Skeletal muscle cell (primary cell): Measurements from ENCODE around the gene TSC22D1.
"Not testable (repeated sequence)": the region's sequence is repeated elsewhere in the genome, so short reads cannot be mapped to it uniquely, and the experiment has no call there.

Experiments
- DNase-seq: peaks from one replicate; pipeline ENCODE4 v3.0.0-alpha.2; 2010; ENCODE audit warnings: low read depth
- H3K4me3 ChIP-seq: 2 replicates; pipeline ENCODE4 v1.5.1; 2011; ENCODE audit warnings: low read depth, mild to moderate bottlenecking, control low read depth, low read length, moderate library complexity

TSC22D1 gene

DNA sequence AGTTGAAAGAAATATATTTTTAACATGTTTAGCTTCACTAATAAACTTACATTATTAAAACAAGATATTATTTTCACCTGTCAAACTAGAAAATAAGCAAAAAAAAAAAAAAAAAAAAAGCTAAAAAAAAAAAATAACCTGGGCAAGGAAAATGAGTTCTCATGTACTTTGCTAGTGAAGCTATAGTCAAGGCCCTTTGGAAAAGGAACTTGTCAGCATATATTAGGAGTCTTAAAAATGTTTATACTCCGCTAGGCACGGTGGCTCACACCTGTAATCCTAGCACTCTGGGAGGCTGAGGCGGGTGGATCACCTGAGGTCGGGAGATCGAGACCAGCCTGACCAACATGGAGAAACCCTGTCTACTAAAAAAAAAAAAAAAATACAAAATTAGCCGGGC, 66.3 kb downstream of the TSC22D1 start:
- not testable (repeated sequence) for DNase-seq, H3K4me3 ChIP-seq

DNA sequence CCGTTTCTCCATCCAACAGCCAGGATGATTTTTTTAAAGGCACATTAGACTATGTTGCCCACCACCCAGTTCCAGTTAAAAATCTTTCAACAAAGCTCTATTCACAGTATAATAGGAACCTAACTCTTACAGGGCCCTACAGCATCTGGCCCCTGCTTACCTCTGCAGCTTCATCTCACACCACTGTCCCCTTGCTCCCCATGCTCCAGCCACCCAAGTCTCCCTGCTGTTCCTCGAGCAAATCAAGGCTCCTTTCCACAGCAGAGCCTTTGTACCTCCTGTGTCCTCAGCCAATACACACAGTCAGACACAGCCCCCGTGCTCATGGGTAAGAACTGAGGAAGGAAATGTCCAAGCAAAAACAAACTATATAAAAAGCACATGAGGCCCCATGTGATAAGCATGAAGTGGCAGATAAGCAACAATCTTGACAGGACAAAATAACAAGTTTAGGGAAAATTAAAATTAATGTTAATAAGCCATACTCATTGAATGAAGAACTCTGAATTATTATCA, 67.5 kb downstream of the TSC22D1 start:
- no peak for DNase-seq
- no peak overlapping the region for H3K4me3 ChIP-seq

DNA sequence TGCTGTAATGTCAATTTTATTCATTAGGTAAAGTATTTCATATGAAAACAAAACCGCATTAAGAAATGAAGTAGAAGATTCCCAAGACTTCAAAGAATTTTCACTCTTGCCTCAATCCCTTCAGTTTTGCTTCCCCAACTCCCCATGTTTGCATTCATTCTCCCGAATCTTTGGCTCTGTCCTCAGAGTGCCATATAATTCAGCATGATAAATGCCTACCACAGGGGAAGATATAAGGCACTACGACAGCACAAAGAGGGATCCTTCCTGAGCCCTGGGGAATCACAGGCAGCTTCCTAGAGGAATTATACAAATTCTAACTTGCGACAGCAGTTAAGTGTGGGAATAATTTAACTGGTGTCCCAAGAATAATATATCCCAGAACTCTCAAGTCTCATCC, 68.5 kb downstream of the TSC22D1 start:
- no peak overlapping the region for H3K4me3 ChIP-seq
- no peak for DNase-seq

DNA sequence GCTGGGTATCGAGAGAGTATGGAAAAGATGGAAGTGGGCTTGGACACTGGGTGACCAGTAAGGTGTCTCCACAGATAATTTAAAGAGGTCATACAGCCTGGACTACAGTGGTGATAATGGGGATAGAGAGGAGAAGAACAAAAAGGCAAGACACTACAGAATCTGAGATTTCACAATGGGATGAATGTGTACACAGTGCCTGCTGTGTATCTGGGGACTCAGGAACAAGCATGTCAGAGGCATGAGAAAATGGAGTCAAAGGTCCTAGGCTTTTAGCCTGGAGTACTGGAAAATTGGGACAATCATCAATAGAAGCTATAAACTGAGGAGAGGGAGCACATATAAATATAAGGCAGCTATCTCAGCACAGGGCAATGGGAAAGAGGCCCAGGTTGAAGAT, 69.4 kb downstream of the TSC22D1 start:
- DNase-seq = no peak
- no peak overlapping the region for H3K4me3 ChIP-seq

DNA sequence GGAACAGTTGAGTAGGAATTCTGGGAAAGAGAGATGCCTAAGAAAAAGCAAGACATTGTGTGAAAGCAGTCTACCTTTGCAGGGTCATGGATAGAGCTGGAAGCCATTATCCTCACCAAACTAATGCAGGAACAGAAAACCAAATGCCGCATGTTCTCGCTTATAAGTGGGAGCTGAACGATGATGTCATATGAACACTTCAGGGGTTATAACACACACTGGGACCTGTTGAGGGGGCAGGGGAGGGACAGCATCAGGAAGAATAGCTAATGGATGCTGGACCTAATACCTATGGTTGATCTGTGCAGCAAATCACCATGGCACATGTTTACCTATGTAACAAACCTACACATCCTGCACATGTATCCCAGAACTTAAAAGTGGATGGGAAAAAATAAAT, 69.9 kb downstream of the TSC22D1 start:
- no peak overlapping the region for H3K4me3 ChIP-seq
- DNase-seq = no peak

DNA sequence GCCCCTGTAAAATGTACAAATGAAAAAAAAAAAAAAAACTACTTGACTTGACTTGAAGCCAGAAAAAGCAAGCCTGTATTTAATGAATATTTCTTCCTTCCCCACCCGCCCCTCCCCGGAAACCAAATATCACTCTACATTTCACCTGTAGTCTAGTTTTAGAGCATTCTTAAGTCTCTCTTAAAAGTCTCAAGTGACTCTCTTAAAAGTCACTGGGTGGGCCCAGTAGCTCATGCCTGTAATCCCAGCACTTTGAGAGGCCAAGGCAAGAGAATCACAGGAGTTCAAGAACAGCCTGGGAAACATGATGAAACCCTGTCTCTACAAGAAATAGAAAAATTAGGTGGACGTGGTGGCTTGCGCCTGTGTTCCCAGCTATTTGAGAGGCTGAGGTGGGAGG, 72.0 kb downstream of the TSC22D1 start:
- no peak for DNase-seq
- H3K4me3 ChIP-seq = no peak overlapping the region

DNA sequence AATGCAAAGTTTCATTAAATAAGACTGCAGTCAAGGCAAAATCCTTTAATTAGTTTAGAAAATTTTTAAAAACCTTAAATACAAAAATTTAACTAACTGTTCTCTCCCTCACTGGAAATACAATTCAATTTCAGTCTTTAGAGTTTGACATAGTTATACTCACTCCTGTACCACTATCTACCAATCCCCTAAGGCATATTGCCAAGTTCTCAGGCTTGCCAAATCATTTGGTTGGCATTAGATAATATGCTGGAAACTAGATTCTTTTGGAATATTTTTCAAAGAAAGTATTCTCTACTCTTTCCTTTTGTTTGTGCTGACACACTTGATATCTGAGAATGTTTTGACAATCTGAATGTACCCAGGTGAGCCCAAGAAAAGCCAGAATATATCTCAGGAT, 77.2 kb downstream of the TSC22D1 start:
- no peak for DNase-seq
- H3K4me3 ChIP-seq = no peak overlapping the region

DNA sequence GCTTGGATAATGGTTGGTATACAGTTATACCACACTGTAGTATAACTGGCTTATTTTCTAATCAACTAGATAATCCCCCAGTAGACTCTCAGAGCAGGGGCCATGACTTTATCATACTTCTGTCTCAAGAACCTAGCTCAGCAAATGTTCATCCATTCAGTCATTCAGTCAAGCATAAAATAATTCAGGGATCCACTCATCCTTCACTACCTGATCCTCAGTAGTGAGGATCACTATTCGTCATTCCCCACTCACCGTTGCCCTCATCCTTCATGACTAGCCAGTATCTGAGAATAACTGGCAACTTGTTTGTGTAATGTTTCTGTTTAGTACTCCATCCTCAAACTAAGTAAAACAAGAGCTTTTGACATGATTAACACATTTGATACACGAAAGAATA, 77.6 kb downstream of the TSC22D1 start:
- DNase-seq = no peak
- H3K4me3 ChIP-seq = no peak overlapping the region

DNA sequence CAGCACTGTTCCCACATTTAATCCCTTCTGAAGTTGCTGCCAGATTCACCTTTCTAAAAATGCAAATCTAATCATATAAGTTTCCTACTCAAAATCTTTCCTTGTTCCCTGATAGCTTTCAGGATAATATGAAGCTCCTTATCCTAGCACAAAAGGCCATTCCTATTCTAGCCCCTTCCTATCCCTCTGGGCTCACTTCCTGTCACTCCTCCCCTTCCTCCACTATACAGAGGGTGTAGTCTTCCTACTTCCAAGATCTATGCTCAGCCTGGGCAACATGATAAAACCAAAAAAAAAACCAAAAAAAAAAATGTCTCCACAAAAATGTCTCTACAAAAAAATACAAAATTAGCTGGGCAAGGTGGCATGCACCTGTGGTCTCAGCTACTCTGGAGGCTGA, 78.3 kb downstream of the TSC22D1 start:
- DNase-seq = no peak
- no peak overlapping the region for H3K4me3 ChIP-seq

DNA sequence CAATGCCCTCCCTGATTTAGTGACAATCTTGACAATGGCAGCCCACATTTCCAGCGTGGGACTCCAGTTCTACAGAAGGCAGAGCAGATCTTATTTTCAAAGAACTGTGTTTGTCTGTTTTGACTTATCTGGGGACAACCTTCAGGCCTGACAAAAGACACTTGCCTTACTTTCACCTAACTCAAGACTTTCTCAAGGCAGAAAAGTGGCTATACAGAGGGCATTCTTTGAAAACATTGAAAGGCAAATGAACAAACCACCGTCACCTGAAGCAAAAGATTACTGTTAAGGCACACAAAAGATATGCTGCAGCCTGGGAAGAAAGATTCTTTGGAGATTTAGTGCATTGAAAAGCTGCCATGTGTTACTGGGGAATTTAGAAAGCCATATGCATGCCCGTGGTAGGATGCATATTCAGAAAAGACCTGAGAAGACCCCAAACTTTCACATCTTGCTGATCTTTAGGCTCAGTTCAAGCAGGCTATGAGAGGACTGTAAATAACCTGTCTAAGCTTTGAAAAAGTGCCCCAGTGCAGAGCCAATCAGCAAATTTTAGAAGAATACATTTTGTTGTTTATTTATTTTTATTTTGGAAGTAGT, 82.8 kb downstream of the TSC22D1 start:
- no peak overlapping the region for H3K4me3 ChIP-seq
- no peak for DNase-seq

DNA sequence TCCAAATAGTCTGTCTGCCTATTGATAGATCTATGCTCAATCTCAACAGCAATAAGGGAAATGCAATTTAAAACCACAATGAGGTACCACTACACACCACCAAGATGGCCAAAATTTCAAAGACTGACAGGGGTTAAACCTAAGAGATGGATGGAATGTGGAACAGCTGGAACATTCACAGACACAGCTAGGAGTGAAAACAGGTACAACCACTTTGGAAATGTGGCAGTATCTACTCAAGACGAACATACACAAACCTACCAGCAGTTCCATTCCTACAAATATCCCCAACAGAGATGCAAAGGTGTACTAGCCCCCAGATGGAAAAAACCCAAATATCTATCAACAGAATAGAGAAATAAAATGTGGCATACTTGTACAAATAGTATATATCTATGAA, 86.4 kb downstream of the TSC22D1 start:
- no peak for DNase-seq
- H3K4me3 ChIP-seq = no peak overlapping the region

DNA sequence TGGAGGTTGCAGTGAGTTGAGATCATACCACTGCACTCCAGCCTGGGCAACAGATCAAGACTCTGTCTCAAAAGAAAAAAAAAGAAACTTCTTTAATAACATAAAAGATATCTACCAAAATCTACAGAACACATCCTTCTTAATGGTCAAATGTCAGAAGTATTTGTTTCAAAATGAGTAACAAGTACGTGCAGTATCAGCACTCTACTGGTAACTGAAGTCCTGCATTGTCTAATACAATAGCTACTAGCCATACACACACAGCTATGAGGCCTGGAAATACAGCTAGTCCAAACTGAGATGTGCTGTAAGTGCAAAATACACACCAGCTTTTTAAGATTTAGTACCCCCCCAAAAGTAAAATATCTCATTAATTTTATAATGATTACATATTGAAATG, 88.1 kb downstream of the TSC22D1 start:
- H3K4me3 ChIP-seq = no peak overlapping the region
- DNase-seq = no peak

DNA sequence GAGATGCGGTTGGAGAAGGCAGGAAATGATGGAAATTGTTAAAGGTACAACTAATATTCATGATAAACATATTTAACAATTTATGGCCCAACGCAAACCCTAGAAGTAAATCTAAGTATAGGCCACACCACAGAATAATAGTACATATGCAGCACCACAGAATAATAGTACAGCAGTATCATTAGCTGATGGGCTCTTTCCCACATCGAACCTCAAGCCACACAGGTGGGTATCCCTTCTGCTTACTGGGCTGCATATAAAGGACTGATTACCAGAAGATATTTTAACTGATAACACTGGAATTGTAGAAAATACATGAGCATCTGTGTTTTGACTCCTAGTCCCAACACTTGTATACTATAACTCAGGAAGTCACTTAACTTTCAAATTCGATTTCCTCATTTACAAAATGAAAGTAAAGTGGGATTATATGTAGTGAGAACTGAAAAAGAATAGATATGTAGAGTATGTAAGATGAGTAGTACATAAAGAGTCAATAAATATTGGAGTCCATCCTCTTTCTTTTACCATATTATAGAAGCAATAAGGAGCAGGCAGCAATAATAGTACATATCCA, 91.5 kb downstream of the TSC22D1 start:
- H3K4me3 ChIP-seq = no peak overlapping the region
- no peak for DNase-seq

DNA sequence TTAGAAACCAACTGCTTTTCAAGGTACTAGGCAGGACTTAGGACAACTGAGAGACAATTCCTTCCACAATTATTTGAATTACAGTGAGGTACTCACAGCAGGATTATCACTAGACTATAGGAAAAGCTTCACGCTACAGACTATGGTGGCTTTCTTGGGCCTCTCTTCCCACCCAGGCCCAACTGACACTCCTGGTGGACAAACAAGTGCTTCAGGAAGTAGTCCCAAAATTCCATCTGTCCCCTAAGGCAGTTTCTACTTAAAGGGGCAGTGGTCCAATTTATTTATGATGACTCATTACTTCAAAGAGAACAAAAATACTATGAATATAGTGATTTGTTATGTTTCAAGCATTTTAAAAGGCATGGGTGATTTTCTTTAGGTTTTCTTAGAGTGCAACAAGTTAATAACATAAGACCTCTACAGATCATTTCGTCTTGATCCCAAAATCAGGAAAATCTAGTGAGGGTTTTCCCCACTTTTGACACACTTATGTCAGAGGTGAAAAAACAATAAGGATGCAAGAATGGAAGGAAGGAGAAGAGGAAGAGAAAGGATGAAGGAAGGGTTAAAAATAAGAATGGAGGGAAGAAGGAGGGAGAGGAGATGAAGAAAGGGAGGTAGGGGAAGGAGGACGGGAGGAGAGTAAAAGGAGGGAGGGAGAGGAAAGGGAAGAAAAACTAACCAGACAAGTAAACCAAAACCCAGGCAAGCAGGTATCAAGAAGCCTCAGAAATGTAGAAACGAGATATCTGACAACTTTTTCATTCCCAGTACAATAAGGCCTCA, 101.8 kb downstream of the TSC22D1 start:
- H3K4me3 ChIP-seq = no peak overlapping the region
- no peak for DNase-seq

DNA sequence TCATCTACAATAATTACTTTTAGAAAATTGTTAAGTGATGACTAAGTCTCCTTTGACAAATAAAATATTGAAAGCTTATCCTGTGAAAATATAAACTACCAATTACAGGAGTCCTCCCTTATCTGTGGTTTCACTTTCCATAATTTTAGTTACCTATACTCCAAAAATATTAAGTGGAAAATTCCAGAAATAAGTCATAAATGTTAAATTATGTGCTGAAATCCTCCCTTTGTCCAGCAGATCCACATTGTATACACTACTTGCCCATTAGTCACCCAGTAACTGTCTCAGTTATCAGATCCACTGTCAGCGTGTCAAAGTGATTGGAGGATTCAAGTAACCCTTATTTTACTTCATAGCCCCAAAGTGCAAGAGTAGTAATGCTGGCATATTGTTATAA, 104.4 kb downstream of the TSC22D1 start:
- no peak overlapping the region for H3K4me3 ChIP-seq
- peak; percentile 13 for DNase-seq

DNA sequence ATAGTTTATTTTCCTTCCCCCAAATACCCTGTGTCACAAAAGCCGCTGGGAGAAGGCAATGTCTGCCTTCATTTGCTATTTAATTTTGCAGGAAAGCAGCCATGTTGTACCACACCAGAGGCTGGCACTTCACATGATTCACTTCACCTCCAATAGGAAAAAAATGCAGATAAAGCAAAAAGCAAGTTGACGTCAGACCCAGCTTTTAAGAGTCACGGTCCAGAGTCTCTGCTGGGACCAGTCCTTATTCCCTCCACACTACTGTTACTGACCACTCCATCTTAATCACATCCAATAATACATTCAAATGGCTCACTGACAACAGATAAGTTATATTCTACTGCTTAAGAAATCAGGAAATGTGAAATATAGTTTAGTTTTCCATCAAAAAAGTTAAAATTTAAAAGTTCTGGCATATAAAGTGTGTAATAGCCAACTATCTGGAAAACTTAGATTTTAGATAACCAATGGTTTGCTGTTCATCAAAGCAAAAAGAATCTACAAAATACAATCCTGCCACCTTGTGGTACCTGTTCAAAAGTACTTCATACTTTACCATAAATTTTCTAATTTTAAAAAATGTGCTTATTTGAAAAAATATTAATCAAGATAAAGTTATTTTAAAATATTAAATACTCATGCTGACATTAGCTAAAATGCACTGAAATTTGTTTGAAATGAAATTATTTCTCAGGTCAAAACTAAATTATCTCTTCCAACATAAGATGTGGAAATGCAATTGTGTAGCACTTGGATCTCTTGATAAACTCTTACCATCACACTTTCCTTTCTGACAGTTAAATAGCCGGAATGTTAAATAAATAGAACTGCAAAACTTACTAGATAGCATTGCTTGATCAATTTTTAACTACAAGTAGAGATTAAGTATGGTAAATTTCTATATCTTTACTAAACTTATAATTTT, 105.2 kb downstream of the TSC22D1 start:
- no peak for DNase-seq
- H3K4me3 ChIP-seq = no peak overlapping the region

DNA sequence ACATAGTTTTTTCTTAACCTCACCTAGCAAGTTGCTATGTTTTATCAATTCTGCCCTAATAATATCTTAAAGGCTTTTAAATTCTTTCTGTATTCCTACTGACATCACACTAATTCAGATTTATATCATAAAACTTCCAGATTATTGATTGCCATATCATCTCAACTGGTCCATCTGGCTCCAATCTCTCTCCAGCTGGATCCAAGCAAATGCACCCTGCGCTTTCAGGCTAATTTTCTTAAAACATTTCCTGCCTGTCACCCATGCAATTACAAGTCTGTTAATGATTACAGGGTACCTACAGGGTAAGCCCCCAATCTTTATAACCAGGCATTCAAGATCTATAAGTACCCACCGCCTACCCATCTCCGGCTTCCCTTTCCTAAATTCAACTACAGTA, 107.3 kb downstream of the TSC22D1 start:
- H3K4me3 ChIP-seq = no peak overlapping the region
- DNase-seq = no peak

DNA sequence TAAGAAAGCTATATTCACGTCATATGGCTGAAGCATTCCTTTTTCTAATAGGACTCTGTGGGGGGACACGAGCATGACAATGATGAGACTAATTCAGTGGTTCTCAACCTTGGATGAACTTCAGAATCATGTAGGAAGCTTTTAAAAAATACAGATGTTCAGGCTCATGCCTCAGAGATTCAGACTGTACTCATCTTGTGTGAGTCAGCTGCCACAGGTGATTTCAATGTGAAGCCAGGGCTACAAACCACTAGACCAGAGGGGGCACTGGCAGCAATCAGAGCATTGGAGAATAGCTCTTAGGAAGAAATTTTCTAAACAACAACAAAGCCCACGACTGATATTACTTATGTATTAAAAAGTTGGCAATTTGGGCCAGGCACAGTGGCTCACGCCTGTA, 110.8 kb downstream of the TSC22D1 start:
- H3K4me3 ChIP-seq = no peak overlapping the region
- no peak for DNase-seq

DNA sequence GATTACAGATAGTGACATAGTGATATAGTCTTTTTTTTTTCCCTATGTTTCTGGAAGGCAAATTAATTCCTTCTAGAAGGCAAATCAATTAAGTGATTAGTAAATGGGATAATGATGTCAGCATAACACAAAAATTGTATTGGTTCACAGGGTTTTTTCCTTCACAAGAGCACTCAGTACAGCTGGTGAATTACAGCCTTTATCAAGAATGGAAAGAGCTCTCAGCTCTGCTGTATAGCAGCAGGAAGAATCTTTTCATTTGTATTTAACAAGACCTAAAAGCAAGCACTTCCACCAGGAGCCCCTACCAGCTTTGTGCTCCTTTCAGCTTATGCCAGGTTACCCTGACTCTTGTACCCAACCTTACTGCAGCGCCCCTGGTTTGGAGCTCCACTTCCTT, 111.7 kb downstream of the TSC22D1 start:
- no peak overlapping the region for H3K4me3 ChIP-seq
- no peak for DNase-seq

DNA sequence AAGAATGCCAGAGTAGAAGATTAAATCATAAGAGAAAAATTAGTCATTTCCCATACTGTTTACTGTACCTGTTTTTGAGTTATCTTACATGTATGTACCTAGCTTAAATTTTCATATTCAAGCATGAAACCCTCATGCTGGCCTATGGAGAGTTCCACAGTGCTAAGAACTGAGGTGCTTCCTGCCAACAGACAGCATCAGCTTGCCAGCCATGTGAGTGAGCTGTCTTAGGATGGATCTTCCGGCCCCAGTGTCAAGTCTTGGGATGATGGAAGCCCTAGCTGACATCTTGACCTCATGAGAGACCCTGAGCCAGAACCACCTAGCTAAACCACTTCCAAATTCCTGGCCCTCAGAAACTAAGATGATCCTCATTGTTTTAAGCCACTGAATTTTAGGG, 112.4 kb downstream of the TSC22D1 start:
- H3K4me3 ChIP-seq = no peak overlapping the region
- DNase-seq = no peak
